NCI-H2029 (cell line): ENCODE data around the gene ADARB2.

Experiments used
- DNase-seq: peaks from one replicate; lab custom pipeline; 2025; lab: John Stamatoyannopoulos, UW

The ADARB2 gene

GRCh38 chr10:1153805-1154351 lies 583.4 kb downstream of the ADARB2 start:
- no peak for DNase-seq

GRCh38 chr10:1153251-1153763 lies 584.0 kb downstream of the ADARB2 start:
- DNase-seq = no peak

- DNase-seq = no peak
Observed at GRCh38 chr10:1152386-1153250, 584.7 kb downstream of the ADARB2 start.

- no peak for DNase-seq
Observed at GRCh38 chr10:1151076-1152033, 586.0 kb downstream of the ADARB2 start.

GRCh38 chr10:1150638-1150955 lies 586.7 kb downstream of the ADARB2 start:
- DNase-seq = no peak

- DNase-seq = no peak
Observed at GRCh38 chr10:1149793-1150637, 587.3 kb downstream of the ADARB2 start.

GRCh38 chr10:1148855-1149605 lies 588.3 kb downstream of the ADARB2 start:
- no peak for DNase-seq

GRCh38 chr10:1147810-1148209 lies 589.5 kb downstream of the ADARB2 start:
- no peak for DNase-seq

- no peak for DNase-seq
Observed at GRCh38 chr10:1142596-1142995, 594.7 kb downstream of the ADARB2 start.

GRCh38 chr10:1141701-1142100 lies 595.6 kb downstream of the ADARB2 start:
- DNase-seq = no peak

- no peak for DNase-seq
Observed at GRCh38 chr10:1141261-1141660, 596.1 kb downstream of the ADARB2 start.

GRCh38 chr10:1138529-1138928 lies 598.8 kb downstream of the ADARB2 start:
- DNase-seq = no peak

- no peak for DNase-seq
Observed at GRCh38 chr10:1137499-1138163, 599.7 kb downstream of the ADARB2 start.

GRCh38 chr10:1136268-1136667 lies 601.1 kb downstream of the ADARB2 start:
- DNase-seq = no peak

GRCh38 chr10:1134156-1134555 lies 603.2 kb downstream of the ADARB2 start:
- no peak for DNase-seq

GRCh38 chr10:1133495-1134045 lies 603.8 kb downstream of the ADARB2 start:
- no peak for DNase-seq

- no peak for DNase-seq
Observed at GRCh38 chr10:1132584-1132983, 604.7 kb downstream of the ADARB2 start.

GRCh38 chr10:1130995-1131790 lies 606.1 kb downstream of the ADARB2 start:
- no peak for DNase-seq

GRCh38 chr10:1130226-1130625 lies 607.1 kb downstream of the ADARB2 start:
- no peak for DNase-seq
